HepG2 (cell line): Measurements from ENCODE around the gene BCAS1. TPM values are rescaled to one million over a fixed set of nuclear protein-coding genes. Genes with fewer than 3 reads are reported as not detected.

Experiments
- AKAP8 ChIP-seq: sonication (generic); formaldehyde crosslinking; IDR thresholded peaks from 2 replicates; pipeline ENCODE4 v1.5.1; 2020; ENCODE audit warnings: mild to moderate bottlenecking, missing genetic modification reagents
- FOXO1 ChIP-seq: sonication (generic); formaldehyde crosslinking; IDR thresholded peaks from 2 replicates; pipeline ENCODE4 v1.4.0; 2020; ENCODE audit warnings: missing genetic modification reagents
- HCFC1 ChIP-seq: fragments of 150-350 bp; IDR thresholded peaks from 2 replicates; pipeline ENCODE4 v1.6.1; 2014; ENCODE audit warnings: low read depth, low read length
- KMT2B ChIP-seq: IDR thresholded peaks from 2 replicates; pipeline ENCODE4 v1.6.1; 2016; ENCODE audit warnings: missing genetic modification reagents, missing compliant biosample characterization
- NFE2L1 ChIP-seq: sonication (generic); formaldehyde crosslinking; IDR thresholded peaks from 2 replicates; pipeline ENCODE4 v1.4.0; 2020; ENCODE audit warnings: missing genetic modification reagents, mild to moderate bottlenecking, borderline replicate concordance
- PLRG1 ChIP-seq: fragments of 450-650 bp; conservative IDR thresholded peaks from 2 replicates; pipeline ENCODE4 v1.6.1; 2016
- YEATS4 ChIP-seq: sonication (generic); formaldehyde crosslinking; IDR thresholded peaks from 2 replicates; pipeline ENCODE4 v1.4.0; 2020; ENCODE audit warnings: missing genetic modification reagents, borderline replicate concordance
- ZKSCAN5 ChIP-seq: sonication (generic); formaldehyde crosslinking; IDR thresholded peaks from 2 replicates; pipeline ENCODE4 v1.5.1; 2020; ENCODE audit warnings: mild to moderate bottlenecking, missing genetic modification reagents
- ZNF557 ChIP-seq: sonication (generic); formaldehyde crosslinking; IDR thresholded peaks from 2 replicates; pipeline ENCODE4 v1.4.0; 2020; ENCODE audit warnings: missing genetic modification reagents
- ZNF776 ChIP-seq: sonication (generic); formaldehyde crosslinking; IDR thresholded peaks from 2 replicates; pipeline ENCODE4 v1.4.0; 2020; ENCODE audit warnings: mild to moderate bottlenecking, missing genetic modification reagents
- polyA plus RNA-seq, 8 experiments: library from polyadenylated mRNA; depleted of rRNA in 3 of 8; stranded (reverse) in 7 of 8; unstranded in 1 of 8; fragments of >200 nt; fragmentation: Illumina TruSeq in 4 of 8; extraction: Trizol in 4 of 8; gene quantifications; 2 replicates each; pipeline versions ENCODE4 v1.2.1 to v1.2.3, GENCODE V29; 2011 to 2016; ENCODE audit warnings: low read depth in 4 of 8, missing spikeins in 1 of 8, mixed read lengths in 1 of 8; ENCODE audit not compliant: insufficient read depth in 1 of 8
- total RNA-seq, 5 experiments: library from RNA; depleted of rRNA; stranded (reverse); fragments of >200 nt; fragmentation: Illumina TruSeq; extraction: Trizol; gene quantifications; 2 replicates each; pipeline ENCODE4 v1.2.3, GENCODE V29; 2016; ENCODE audit warnings: low read depth in 1 of 5
- TF ChIP-seq, protein P1 (sequence below): sonication (generic); formaldehyde crosslinking; IDR thresholded peaks from 2 replicates; pipeline ENCODE4 v1.5.0; 2020; ENCODE audit warnings: mild to moderate bottlenecking, missing genetic modification reagents
- TF ChIP-seq, protein P2 (sequence below): IDR thresholded peaks from 2 replicates; pipeline ENCODE4 v1.6.1; 2016; ENCODE audit warnings: missing compliant biosample characterization, missing genetic modification reagents, borderline replicate concordance
- TF ChIP-seq, protein P3 (sequence below): sonication (generic); formaldehyde crosslinking; IDR thresholded peaks from 2 replicates; pipeline ENCODE4 v1.5.0; 2020; ENCODE audit warnings: mild to moderate bottlenecking, missing genetic modification reagents, borderline replicate concordance

BCAS1 gene
- total and polyA plus RNA-seq, 2 of the 13 experiments (the other 11 are each of a cell fraction or from before 2014, with no cell fraction given), result 0.55 to 0.91 TPM

DNA sequence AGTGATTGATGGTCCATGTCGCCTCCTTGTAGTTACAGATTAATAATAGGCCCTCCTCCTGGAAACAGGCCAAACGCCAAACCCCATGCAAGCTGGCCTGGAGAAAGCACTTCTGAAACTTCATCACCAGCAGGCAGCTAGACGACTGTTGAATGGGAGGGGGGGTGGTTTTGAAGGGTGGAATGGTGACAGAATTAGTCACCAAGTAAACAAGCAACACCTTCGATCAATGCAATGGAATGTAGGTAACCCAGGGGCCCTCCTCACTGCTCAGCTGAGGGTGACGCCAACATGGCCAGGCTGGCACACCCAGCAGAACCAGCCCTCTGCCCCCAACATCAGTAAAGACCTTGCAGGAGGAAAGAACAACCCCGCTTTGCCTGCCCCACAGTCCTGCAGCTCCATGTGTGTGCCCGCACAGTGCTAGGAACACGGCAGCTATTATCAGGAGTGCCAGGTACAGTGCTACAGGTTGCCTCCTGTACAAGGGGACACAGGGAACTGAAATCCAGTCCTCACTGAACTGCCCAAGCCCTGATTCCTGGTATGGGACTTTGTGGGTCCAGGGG is 2.7 kb downstream of the BCAS1 start (continued):
- TF ChIP-seq ZKSCAN5 (CRISPR knock-in tag), result no peak
- no peak for TF ChIP-seq PLRG1
- TF ChIP-seq ZNF557, result peak; percentile 92
- TF ChIP-seq ZNF776 (CRISPR knock-in tag), result no peak
- TF ChIP-seq NFE2L1 (CRISPR knock-in tag), result no peak
- peak; percentile 94 for TF ChIP-seq FOXO1
- no peak for TF ChIP-seq KMT2B
- TF ChIP-seq HCFC1, result no peak
- TF ChIP-seq, protein P1, sequence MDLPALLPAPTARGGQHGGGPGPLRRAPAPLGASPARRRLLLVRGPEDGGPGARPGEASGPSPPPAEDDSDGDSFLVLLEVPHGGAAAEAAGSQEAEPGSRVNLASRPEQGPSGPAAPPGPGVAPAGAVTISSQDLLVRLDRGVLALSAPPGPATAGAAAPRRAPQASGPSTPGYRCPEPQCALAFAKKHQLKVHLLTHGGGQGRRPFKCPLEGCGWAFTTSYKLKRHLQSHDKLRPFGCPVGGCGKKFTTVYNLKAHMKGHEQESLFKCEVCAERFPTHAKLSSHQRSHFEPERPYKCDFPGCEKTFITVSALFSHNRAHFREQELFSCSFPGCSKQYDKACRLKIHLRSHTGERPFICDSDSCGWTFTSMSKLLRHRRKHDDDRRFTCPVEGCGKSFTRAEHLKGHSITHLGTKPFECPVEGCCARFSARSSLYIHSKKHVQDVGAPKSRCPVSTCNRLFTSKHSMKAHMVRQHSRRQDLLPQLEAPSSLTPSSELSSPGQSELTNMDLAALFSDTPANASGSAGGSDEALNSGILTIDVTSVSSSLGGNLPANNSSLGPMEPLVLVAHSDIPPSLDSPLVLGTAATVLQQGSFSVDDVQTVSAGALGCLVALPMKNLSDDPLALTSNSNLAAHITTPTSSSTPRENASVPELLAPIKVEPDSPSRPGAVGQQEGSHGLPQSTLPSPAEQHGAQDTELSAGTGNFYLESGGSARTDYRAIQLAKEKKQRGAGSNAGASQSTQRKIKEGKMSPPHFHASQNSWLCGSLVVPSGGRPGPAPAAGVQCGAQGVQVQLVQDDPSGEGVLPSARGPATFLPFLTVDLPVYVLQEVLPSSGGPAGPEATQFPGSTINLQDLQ, result no peak
- TF ChIP-seq YEATS4 (CRISPR knock-in tag), result peak; percentile 43; the same call in 1 of the 2 replicates
- TF ChIP-seq, protein P2, sequence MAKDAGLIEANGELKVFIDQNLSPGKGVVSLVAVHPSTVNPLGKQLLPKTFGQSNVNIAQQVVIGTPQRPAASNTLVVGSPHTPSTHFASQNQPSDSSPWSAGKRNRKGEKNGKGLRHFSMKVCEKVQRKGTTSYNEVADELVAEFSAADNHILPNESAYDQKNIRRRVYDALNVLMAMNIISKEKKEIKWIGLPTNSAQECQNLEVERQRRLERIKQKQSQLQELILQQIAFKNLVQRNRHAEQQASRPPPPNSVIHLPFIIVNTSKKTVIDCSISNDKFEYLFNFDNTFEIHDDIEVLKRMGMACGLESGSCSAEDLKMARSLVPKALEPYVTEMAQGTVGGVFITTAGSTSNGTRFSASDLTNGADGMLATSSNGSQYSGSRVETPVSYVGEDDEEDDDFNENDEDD (CRISPR knock-in tag), result peak; percentile 48; the same call in 1 of the 2 replicates
- peak; percentile 76; the same call in 1 of the 2 replicates for TF ChIP-seq AKAP8
- TF ChIP-seq, protein P3, sequence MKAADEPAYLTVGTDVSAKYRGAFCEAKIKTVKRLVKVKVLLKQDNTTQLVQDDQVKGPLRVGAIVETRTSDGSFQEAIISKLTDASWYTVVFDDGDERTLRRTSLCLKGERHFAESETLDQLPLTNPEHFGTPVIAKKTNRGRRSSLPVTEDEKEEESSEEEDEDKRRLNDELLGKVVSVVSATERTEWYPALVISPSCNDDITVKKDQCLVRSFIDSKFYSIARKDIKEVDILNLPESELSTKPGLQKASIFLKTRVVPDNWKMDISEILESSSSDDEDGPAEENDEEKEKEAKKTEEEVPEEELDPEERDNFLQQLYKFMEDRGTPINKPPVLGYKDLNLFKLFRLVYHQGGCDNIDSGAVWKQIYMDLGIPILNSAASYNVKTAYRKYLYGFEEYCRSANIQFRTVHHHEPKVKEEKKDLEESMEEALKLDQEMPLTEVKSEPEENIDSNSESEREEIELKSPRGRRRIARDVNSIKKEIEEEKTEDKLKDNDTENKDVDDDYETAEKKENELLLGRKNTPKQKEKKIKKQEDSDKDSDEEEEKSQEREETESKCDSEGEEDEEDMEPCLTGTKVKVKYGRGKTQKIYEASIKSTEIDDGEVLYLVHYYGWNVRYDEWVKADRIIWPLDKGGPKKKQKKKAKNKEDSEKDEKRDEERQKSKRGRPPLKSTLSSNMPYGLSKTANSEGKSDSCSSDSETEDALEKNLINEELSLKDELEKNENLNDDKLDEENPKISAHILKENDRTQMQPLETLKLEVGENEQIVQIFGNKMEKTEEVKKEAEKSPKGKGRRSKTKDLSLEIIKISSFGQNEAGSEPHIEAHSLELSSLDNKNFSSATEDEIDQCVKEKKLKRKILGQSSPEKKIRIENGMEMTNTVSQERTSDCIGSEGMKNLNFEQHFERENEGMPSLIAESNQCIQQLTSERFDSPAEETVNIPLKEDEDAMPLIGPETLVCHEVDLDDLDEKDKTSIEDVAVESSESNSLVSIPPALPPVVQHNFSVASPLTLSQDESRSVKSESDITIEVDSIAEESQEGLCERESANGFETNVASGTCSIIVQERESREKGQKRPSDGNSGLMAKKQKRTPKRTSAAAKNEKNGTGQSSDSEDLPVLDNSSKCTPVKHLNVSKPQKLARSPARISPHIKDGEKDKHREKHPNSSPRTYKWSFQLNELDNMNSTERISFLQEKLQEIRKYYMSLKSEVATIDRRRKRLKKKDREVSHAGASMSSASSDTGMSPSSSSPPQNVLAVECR, result peak; percentile 71; the same call in 1 of the 2 replicates
